ENCODE results near the gene SOX13. TPM values are rescaled to one million over a fixed set of nuclear protein-coding genes. Genes with fewer than 3 reads are reported as not detected.

Gene SOX13
- total and polyA plus RNA-seq, 9 of the 15 experiments (the other 6 are each of a cell fraction or from before 2014, with no cell fraction given), result 0.03 to 0.35 (median 0.06) TPM; not detected in 5

DNA sequence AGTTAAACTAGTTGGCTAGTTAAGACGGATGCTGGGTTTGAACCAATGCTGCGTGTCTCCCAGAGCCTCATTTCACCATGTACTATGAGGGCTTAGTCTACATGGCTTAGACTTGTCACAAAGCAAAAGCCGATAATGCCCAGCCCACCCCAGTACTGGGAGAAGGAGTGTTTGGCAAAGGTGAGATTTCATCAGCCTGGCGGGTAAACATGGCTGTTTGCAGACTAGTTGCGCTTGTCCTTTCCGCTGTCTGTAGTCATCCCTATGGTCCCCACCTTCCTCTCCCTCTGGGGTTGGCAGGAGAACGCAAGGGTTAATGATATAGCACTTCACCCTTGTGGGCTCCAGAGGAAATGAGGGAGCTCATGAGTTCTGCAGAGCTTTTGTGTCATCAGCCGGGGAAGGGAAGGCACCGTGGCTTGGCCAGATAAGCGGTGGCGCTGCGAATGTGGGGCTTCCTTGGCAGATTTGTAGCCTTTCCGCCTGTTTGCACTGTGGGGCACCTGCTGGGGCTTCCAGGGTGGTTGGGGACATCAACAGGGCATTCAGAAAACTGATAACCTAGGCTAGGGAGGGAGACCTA lies 29.2 kb downstream of the SOX13 start:
- FAIRE-seq (no peak), ATAC-seq (peak; percentile 56), DNase-seq (ENCODE audit: extremely low read depth in 1 of 4, low spot score in 3 of 4) (peak in 1 of 4 experiments; percentile 15)
- intact Hi-C loops (cut with micrococcal nuclease) (no loop called here), in situ Hi-C loops (cut with MboI) (no loop called here)
- no peaks in the 10 kb centered on the region for H4K20me1 ChIP-seq (replicated peaks; ENCODE audit: control insufficient read depth, insufficient read depth, low read length)
- ChIA-PET POLR2A (interaction anchor here (0.6 to 0.8 kb wide), 2 partner anchors 15 to 682 kb away, joined by 3 to 5 read pairs; no protein-coding TSS in a partner anchor), CTCF (ENCODE audit: low intra/inter-chr PET ratio) (no interaction called here)
- BruUV-seq (replicated peaks), result no TSS peak
- H3K4me3 ChIP-seq, result no peak overlapping the region
- TF ChIP-seq ARID1B (IDR thresholded peaks at IDR 0.05), result peak; percentile 15; the same call in 1 of the 2 replicates
- TF ChIP-seq, protein P1, sequence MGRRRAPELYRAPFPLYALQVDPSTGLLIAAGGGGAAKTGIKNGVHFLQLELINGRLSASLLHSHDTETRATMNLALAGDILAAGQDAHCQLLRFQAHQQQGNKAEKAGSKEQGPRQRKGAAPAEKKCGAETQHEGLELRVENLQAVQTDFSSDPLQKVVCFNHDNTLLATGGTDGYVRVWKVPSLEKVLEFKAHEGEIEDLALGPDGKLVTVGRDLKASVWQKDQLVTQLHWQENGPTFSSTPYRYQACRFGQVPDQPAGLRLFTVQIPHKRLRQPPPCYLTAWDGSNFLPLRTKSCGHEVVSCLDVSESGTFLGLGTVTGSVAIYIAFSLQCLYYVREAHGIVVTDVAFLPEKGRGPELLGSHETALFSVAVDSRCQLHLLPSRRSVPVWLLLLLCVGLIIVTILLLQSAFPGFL (CRISPR knock-in tag; IDR thresholded peaks at IDR 0.05), result no peak
- peak; percentile 53 for TF ChIP-seq MEIS2 (IDR thresholded peaks at IDR 0.05; ENCODE audit: partially characterized antibody)
- no peak for TF ChIP-seq ZNF133 (CRISPR knock-in tag; IDR thresholded peaks at IDR 0.05)
- TF ChIP-seq ZC3H8 (IDR thresholded peaks at IDR 0.05), result no peak
- TF ChIP-seq, protein P2, sequence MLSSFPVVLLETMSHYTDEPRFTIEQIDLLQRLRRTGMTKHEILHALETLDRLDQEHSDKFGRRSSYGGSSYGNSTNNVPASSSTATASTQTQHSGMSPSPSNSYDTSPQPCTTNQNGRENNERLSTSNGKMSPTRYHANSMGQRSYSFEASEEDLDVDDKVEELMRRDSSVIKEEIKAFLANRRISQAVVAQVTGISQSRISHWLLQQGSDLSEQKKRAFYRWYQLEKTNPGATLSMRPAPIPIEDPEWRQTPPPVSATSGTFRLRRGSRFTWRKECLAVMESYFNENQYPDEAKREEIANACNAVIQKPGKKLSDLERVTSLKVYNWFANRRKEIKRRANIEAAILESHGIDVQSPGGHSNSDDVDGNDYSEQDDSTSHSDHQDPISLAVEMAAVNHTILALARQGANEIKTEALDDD (IDR thresholded peaks at IDR 0.05), result 0 out of 2 replicates have a peak, but pooled peaks have one; percentile 15
- peak; percentile 38; the same call in 1 of the 2 replicates for TF ChIP-seq TCF3 (CRISPR knock-in tag; IDR thresholded peaks at IDR 0.05)
- TF ChIP-seq, protein P3, sequence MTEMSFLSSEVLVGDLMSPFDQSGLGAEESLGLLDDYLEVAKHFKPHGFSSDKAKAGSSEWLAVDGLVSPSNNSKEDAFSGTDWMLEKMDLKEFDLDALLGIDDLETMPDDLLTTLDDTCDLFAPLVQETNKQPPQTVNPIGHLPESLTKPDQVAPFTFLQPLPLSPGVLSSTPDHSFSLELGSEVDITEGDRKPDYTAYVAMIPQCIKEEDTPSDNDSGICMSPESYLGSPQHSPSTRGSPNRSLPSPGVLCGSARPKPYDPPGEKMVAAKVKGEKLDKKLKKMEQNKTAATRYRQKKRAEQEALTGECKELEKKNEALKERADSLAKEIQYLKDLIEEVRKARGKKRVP (CRISPR knock-in tag; IDR thresholded peaks at IDR 0.05), result peak; percentile 41; the same call in 1 of the 2 replicates
- 0 out of 2 replicates have a peak, but pooled peaks have one; percentile 22 for TF ChIP-seq CBFB (CRISPR knock-in tag; IDR thresholded peaks at IDR 0.05)
- no peak for TF ChIP-seq TEAD1 (CRISPR knock-in tag; IDR thresholded peaks at IDR 0.05)
- TF ChIP-seq CBFA2T2 (conservative IDR thresholded peaks at IDR 0.05), result 0 out of 2 replicates have a peak, but pooled peaks have one; percentile 26
- TF ChIP-seq FOXJ2 (tag; IDR thresholded peaks at IDR 0.05), result no peak
- TF ChIP-seq ZNF707 (CRISPR knock-in tag; conservative IDR thresholded peaks at IDR 0.05), result no peak
- TF ChIP-seq CBFA2T3 (IDR thresholded peaks at IDR 0.05), result peak; percentile 49
- no peak for TF ChIP-seq CXXC5 (CRISPR knock-in tag; IDR thresholded peaks at IDR 0.05)
- TF ChIP-seq KLF13 (tag; IDR thresholded peaks at IDR 0.05; ENCODE audit: borderline replicate concordance, low read depth), result no peak
- no peak overlapping the region for H2AFZ ChIP-seq (ENCODE audit: low read depth, low read length)
- 0% methylated on average over 13 of the region's 13 CpGs for WGBS (ENCODE audit: insufficient coverage, low coverage, missing lambda C conversion rate)
- no peaks in the 10 kb centered on the region for H3K79me2 ChIP-seq (ENCODE audit: control insufficient read depth, insufficient read depth, low read length)
- H3K9me1 ChIP-seq (ENCODE audit: control insufficient read depth, insufficient read depth, low read length), result no peaks in the 10 kb centered on the region
- no peaks in the 10 kb centered on the region; a peak in 1 of 5 replicates for H3K4me1 ChIP-seq (replicated peaks in 1 of 2; ENCODE audit: control insufficient read depth in 2 of 2, insufficient read depth in 2 of 2, low read length in 2 of 2)
- H3K4me2 ChIP-seq (ENCODE audit: insufficient read depth, low read length), result no peak overlapping the region
- no peak overlapping the region for H3K27ac ChIP-seq (ENCODE audit: extremely low read depth, low read depth, low read length)
- no peaks in the 10 kb centered on the region for H3K36me3 ChIP-seq (ENCODE audit: control insufficient read depth, insufficient read depth, low read length)
- no peak overlapping the region for H3K9ac ChIP-seq (ENCODE audit: insufficient read depth in 1 of 2, low read depth in 2 of 2, low read length in 2 of 2)
- H3K9me3 ChIP-seq (replicated peaks; ENCODE audit: control insufficient read depth, insufficient read depth, low read depth, low read length), result no peaks in the 10 kb centered on the region
- H3K27me3 ChIP-seq (ENCODE audit: control insufficient read depth in 2 of 2, insufficient read depth in 2 of 2, low read length in 2 of 2), result peaks cover 6 to 56% of the 10 kb centered on the region in 2 experiments; a peak in 4 of 5 replicates
